Activated T-cell treated with anti-CD3 and anti-CD28 coated beads, Interleukin-2, amount 50 U/mL, for 1 hour (primary cell): Measurements from ENCODE around the gene TMEM44.
A peak's percentile ranks its signal among the peaks of the same experiment; 100 is the strongest.
"Not testable (repeated sequence)": the region's sequence is repeated elsewhere in the genome, so short reads cannot be mapped to it uniquely, and the experiment has no call there.

Experiments used
- DNase-seq: peaks from one replicate; pipeline ENCODE4 v3.0.0-alpha.2; 2020

Gene TMEM44

GRCh38 chr3:194640829-194641228, 7.6 kb upstream of the TMEM44 start:
- DNase-seq, result peak; percentile 54

GRCh38 chr3:194638991-194639605, 5.9 kb upstream of the TMEM44 start:
- DNase-seq, result no peak

GRCh38 chr3:194637541-194638400, 4.6 kb upstream of the TMEM44 start:
- DNase-seq, result no peak

GRCh38 chr3:194637066-194637465, 3.8 kb upstream of the TMEM44 start:
- no peak for DNase-seq

- no peak for DNase-seq
Measured at GRCh38 chr3:194632809-194633348, 340 bp downstream of the TMEM44 start.

GRCh38 chr3:194632226-194632808, 902 bp downstream of the TMEM44 start:
- no peak for DNase-seq

GRCh38 chr3:194631696-194632095, 1.5 kb downstream of the TMEM44 start:
- no peak for DNase-seq

GRCh38 chr3:194630681-194631080, 2.5 kb downstream of the TMEM44 start:
- DNase-seq, result not testable (repeated sequence)

GRCh38 chr3:194624956-194625355, 8.3 kb downstream of the TMEM44 start:
- no peak for DNase-seq

GRCh38 chr3:194623449-194624290, 9.5 kb downstream of the TMEM44 start:
- no peak for DNase-seq

- no peak for DNase-seq
Measured at GRCh38 chr3:194622621-194623340, 10.4 kb downstream of the TMEM44 start.

GRCh38 chr3:194621947-194622346, 11.3 kb downstream of the TMEM44 start:
- no peak for DNase-seq

GRCh38 chr3:194620196-194620595, 13.0 kb downstream of the TMEM44 start:
- no peak for DNase-seq

- DNase-seq, result no peak
Measured at GRCh38 chr3:194619741-194620140, 13.5 kb downstream of the TMEM44 start.

- no peak for DNase-seq
Measured at GRCh38 chr3:194618858-194619608, 14.2 kb downstream of the TMEM44 start.

GRCh38 chr3:194617827-194618226, 15.4 kb downstream of the TMEM44 start:
- no peak for DNase-seq

GRCh38 chr3:194617143-194617671, 16.0 kb downstream of the TMEM44 start:
- no peak for DNase-seq

GRCh38 chr3:194615226-194615625, 18.0 kb downstream of the TMEM44 start:
- DNase-seq, result no peak

GRCh38 chr3:194612221-194612620, 21.0 kb downstream of the TMEM44 start:
- no peak for DNase-seq

- DNase-seq, result no peak
Measured at GRCh38 chr3:194610689-194611088, 22.5 kb downstream of the TMEM44 start.

- no peak for DNase-seq
Measured at GRCh38 chr3:194609601-194610000, 23.6 kb downstream of the TMEM44 start.
